ENCODE data around the gene AK2.
"Not testable (repeated sequence)": the region's sequence is repeated elsewhere in the genome, so short reads cannot be mapped to it uniquely, and the experiment has no call there.

AK2 gene

DNA sequence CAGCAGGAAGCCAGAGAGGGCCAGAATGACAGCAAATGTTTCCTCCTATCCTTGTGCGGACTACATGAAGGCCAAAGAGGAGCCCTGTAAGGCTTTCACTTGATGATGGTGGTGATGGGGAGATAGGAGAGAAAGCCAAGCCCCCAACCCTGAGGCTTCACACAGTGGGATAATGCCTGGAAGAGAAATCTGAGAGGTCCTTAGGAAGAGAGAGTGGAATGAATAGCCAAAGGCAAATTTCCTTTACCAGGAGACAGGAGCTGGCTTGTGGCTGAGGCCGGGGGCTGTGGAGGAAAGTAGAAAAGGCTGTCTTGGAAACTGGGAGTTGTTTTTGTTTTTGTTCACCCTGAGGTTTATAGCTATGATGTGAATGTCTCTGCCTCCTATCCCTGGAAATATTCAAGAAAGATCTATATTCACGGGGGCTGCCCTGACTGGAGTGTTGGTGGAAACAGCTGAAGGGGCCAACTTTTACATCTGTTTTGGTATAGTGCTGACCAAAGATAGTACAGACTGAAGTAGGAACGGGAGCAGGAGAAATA, 59.1 kb downstream of the AK2 start:
- TF ChIP-seq, protein P1, sequence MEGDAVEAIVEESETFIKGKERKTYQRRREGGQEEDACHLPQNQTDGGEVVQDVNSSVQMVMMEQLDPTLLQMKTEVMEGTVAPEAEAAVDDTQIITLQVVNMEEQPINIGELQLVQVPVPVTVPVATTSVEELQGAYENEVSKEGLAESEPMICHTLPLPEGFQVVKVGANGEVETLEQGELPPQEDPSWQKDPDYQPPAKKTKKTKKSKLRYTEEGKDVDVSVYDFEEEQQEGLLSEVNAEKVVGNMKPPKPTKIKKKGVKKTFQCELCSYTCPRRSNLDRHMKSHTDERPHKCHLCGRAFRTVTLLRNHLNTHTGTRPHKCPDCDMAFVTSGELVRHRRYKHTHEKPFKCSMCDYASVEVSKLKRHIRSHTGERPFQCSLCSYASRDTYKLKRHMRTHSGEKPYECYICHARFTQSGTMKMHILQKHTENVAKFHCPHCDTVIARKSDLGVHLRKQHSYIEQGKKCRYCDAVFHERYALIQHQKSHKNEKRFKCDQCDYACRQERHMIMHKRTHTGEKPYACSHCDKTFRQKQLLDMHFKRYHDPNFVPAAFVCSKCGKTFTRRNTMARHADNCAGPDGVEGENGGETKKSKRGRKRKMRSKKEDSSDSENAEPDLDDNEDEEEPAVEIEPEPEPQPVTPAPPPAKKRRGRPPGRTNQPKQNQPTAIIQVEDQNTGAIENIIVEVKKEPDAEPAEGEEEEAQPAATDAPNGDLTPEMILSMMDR (IDR thresholded peaks at IDR 0.05; ENCODE audit: unreplicated experiment in 3 of 3): no peak
- peaks cover 19% of the 10 kb centered on the region for H3K4me1 Mint-ChIP-seq
- peaks cover 18% of the 10 kb centered on the region for H3K27me3 Mint-ChIP-seq (ENCODE audit: low read depth)
- H3K36me3 Mint-ChIP-seq (ENCODE audit: low read depth): no peaks in the 10 kb centered on the region
- peak overlapping the region; percentile 11 to 48 (median 37) for H3K27ac Mint-ChIP-seq
- H3K9me3 Mint-ChIP-seq: peaks cover 3% of the 10 kb centered on the region
- H3K4me3 Mint-ChIP-seq: no peak overlapping the region

DNA sequence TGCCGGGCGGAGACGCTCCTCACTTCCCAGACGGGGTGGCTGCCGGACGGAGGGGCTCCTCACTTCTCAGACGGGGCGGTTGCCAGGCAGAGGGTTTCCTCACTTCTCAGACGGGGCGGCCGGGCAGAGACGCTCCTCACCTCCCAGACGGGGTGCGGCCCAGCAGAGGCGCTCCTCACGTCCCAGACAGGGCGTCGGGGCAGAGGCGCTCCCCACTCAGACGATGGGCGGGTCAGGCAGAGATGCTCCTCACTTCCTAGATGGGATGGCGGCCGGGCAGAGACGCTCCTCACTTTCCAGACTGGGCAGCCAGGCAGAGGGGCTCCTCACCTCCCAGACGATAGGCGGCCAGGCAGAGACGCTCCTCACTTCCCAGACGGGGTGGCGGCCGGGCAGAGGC, 61.6 kb downstream of the AK2 start:
- H3K4me3 Mint-ChIP-seq: peak overlapping the region in 1 of 3 experiments; percentile 36

DNA sequence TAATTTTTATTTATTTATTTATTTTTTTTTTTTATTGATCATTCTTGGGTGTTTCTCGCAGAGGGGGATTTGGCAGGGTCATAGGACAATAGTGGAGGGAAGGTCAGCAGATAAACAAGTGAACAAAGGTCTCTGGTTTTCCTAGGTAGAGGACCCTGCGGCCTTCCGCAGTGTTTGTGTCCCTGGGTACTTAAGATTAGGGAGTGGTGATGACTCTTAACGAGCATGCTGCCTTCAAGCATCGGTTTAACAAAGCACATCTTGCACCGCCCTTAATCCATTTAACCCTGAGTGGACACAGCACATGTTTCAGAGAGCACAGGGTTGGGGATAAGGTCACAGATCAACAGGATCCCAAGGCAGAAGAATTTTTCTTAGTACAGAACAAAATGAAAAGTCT, 63.2 kb downstream of the AK2 start:
- H3K4me3 Mint-ChIP-seq: peak overlapping the region in 2 of 3 experiments; percentile 63 to 85
- H3K9me3 Mint-ChIP-seq; H3K27ac Mint-ChIP-seq; H3K36me3 Mint-ChIP-seq (ENCODE audit: low read depth): not testable (repeated sequence)
- peaks cover 31% of the 10 kb centered on the region for H3K27me3 Mint-ChIP-seq (ENCODE audit: low read depth)
- H3K4me1 Mint-ChIP-seq: peaks cover 14% of the 10 kb centered on the region

More for the DNA sequence above, 61.6 kb downstream of the AK2 start:
- H3K27ac Mint-ChIP-seq; H3K9me3 Mint-ChIP-seq; H3K36me3 Mint-ChIP-seq (ENCODE audit: low read depth): not testable (repeated sequence)
- Mint-ChIP-seq H3K27me3 (ENCODE audit: low read depth) (peaks cover 30% of the 10 kb centered on the region), H3K4me1 (peaks cover 14% of the 10 kb centered on the region)

DNA sequence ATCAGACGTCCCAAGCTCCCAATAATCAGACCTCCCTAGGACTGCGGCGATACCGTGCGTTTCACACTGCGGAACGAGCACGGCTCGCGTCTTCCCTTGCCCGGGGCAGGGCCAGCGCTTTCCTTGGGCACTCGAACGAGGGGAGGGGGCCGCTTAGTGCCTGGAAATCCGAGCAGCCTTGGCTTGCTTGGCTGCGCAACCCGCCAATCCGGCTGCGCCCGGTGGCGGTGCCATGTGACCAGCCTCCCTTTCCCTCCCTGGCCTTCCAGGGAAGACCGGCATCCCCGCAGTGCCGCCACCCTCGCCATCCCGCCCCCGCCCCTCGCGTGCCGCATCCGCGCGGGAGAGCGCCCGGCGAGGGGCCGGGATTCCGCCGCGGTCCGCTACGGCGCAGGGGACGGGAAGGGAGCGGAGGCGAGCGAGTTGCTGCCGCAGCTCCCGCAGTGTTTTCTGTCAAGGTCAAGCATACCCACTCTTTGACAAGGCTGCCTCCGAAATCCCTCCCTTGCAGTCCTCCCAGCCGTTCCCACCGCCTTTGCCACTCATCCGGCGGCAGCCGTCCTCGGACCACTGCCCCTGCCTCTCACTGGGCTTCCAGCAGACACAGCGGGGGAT, 63.8 kb downstream of the AK2 start:
- Mint-ChIP-seq H3K4me3 (peak overlapping the region; percentile 74 to 85 (median 80)), H3K27ac (peak overlapping the region in 1 of 3 experiments; percentile 51), H3K9me3 (peaks cover 6% of the 10 kb centered on the region), H3K4me1 (peaks cover 13% of the 10 kb centered on the region), H3K27me3 (ENCODE audit: low read depth) (peaks cover 32% of the 10 kb centered on the region), H3K36me3 (ENCODE audit: low read depth) (no peaks in the 10 kb centered on the region)
- TF ChIP-seq, protein P1 (IDR thresholded peaks at IDR 0.05; ENCODE audit: unreplicated experiment in 3 of 3): no peak

DNA sequence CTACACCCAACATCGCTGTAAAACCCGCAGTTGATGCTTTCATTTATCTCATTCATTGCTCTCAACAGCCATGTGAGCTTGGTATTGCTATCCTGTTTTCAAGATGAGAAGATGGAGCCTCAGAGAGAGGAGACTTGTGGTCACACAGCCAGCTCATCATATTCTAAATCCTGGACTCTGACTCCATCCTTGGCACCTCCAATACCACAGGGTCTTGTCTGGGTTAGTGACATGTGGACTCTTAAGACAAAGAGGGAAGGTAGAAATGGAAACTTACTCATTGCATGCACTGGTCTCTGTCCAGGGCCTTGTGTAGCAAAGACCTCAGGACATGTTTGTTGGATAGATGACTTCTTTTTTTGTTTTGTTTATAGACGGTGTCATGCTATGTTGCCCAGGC, 65.1 kb downstream of the AK2 start:
- H3K4me1 Mint-ChIP-seq: peaks cover 6% of the 10 kb centered on the region
- no peak overlapping the region for H3K27ac Mint-ChIP-seq
- peaks cover 37% of the 10 kb centered on the region for H3K27me3 Mint-ChIP-seq (ENCODE audit: low read depth)
- TF ChIP-seq, protein P1 (IDR thresholded peaks at IDR 0.05; ENCODE audit: unreplicated experiment in 3 of 3): no peak
- H3K9me3 Mint-ChIP-seq: peaks cover 6% of the 10 kb centered on the region
- peak overlapping the region; percentile 21 to 85 (median 74) for H3K4me3 Mint-ChIP-seq
- H3K36me3 Mint-ChIP-seq (ENCODE audit: low read depth): no peaks in the 10 kb centered on the region

DNA sequence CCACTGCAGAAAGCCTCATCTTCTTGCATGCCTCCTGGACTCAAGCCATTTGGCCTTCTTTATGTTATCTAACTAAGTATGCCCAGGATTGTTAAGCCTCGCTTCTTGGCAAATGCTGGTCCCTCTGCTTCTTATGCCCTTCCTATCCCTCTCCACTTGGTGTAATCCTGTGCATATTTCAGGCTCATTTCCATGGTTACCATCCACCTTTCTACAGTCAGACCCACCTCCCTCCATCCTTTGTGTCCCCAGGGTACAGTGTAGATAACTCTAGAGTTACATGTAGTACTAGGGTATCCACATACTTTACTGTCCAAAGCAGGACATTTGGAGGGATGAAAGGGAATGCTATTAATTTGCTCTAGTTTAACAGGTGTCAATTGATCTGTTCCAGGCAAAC, 65.5 kb downstream of the AK2 start:
- no peaks in the 10 kb centered on the region for H3K36me3 Mint-ChIP-seq (ENCODE audit: low read depth)
- peaks cover 6% of the 10 kb centered on the region for H3K9me3 Mint-ChIP-seq
- H3K4me1 Mint-ChIP-seq: peaks cover 6% of the 10 kb centered on the region
- no peak overlapping the region for H3K27ac Mint-ChIP-seq
- no peak overlapping the region for H3K4me3 Mint-ChIP-seq
- TF ChIP-seq, protein P1 (IDR thresholded peaks at IDR 0.05; ENCODE audit: unreplicated experiment in 3 of 3): no peak
- peaks cover 37% of the 10 kb centered on the region for H3K27me3 Mint-ChIP-seq (ENCODE audit: low read depth)

DNA sequence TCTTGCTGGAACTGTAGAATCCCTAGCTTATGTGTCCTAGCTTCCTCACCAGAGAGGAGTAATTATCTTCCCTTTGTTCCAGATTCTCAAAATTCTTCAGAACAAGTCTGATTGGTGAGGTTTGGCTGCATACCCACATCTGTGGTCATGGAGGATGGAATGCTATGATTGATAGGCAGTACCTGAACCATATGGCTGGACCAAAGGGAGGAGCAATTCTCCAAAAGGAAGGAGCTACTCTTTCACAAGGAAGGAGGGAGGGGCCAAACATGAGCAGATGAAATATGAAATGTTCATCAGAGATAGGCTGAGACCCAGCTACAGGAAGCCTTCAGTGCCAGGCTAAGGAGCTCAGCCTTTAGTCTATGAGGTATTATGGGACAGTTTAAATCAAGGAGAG, 67.1 kb downstream of the AK2 start:
- peaks cover 10% of the 10 kb centered on the region for H3K4me1 Mint-ChIP-seq
- peak overlapping the region in 2 of 3 experiments; percentile 1 to 2 for H3K4me3 Mint-ChIP-seq
- TF ChIP-seq, protein P1 (IDR thresholded peaks at IDR 0.05; ENCODE audit: unreplicated experiment in 3 of 3): no peak
- no peak overlapping the region for H3K27ac Mint-ChIP-seq
- H3K36me3 Mint-ChIP-seq (ENCODE audit: low read depth): no peaks in the 10 kb centered on the region
- peaks cover 37% of the 10 kb centered on the region for H3K27me3 Mint-ChIP-seq (ENCODE audit: low read depth)
- H3K9me3 Mint-ChIP-seq: peaks cover 3% of the 10 kb centered on the region

Measured in nephron (organoid).